HG02938 (cell line): ENCODE measurements around the gene PLS1.
"Not testable (repeated sequence)": the region's sequence is repeated elsewhere in the genome, so short reads cannot be mapped to it uniquely, and the experiment has no call there.

Source experiments
- ATAC-seq: cut with Tn5 transposase; IDR thresholded peaks from one replicate; pipeline ENCODE4 v1.9.1; 2021; ENCODE audit warnings: mild to moderate bottlenecking, moderate library complexity; ENCODE audit not compliant: unreplicated experiment

PLS1 gene

GRCh38 chr3:142752605-142753004 is 156.4 kb downstream of the PLS1 start:
- not testable (repeated sequence) for ATAC-seq

GRCh38 chr3:142754494-142754893 is 158.3 kb downstream of the PLS1 start:
- no peak for ATAC-seq
